ENCODE data around the gene SF3A1.

Gene SF3A1

GRCh38 chr22:30296833-30297232 is 59.9 kb downstream of the SF3A1 start:
- Histone ChIP-seq H3K4me3 (ENCODE audit: low read depth, low read length) (no peak overlapping the region), H3K79me2 (peaks cover 2% of the 10 kb centered on the region), H2AFZ (no peak overlapping the region), H3K9ac (no peak overlapping the region), H3K36me3 (ENCODE audit: control insufficient read depth, insufficient read depth, low read length) (no peaks in the 10 kb centered on the region), H3K9me3 (ENCODE audit: control insufficient read depth, low read length) (no peaks in the 10 kb centered on the region), H3K4me1 (peaks cover 12% of the 10 kb centered on the region), H3K4me2 (ENCODE audit: low read length) (no peak overlapping the region), H3K27me3 (ENCODE audit: control insufficient read depth, insufficient read depth, low read length) (no peaks in the 10 kb centered on the region), H3K27ac (no peak overlapping the region)
- no peak for TF ChIP-seq CTCF (IDR thresholded peaks at IDR 0.05)

- peaks cover under 1% of the 10 kb centered on the region for H3K79me2 ChIP-seq
- peaks cover 14% of the 10 kb centered on the region for H3K4me1 ChIP-seq
- H2AFZ ChIP-seq = no peak overlapping the region
- no peak overlapping the region for H3K9ac ChIP-seq
- H3K4me3 ChIP-seq (ENCODE audit: low read depth, low read length) = no peak overlapping the region
- H3K36me3 ChIP-seq (ENCODE audit: control insufficient read depth, insufficient read depth, low read length) = no peaks in the 10 kb centered on the region
- no peak overlapping the region for H3K4me2 ChIP-seq (ENCODE audit: low read length)
- no peak overlapping the region for H3K27ac ChIP-seq
- no peaks in the 10 kb centered on the region for H3K27me3 ChIP-seq (ENCODE audit: control insufficient read depth, insufficient read depth, low read length)
- no peak for TF ChIP-seq CTCF (IDR thresholded peaks at IDR 0.05)
- no peaks in the 10 kb centered on the region for H3K9me3 ChIP-seq (ENCODE audit: control insufficient read depth, low read length)
Measured at GRCh38 chr22:30296324-30296723, 60.4 kb downstream of the SF3A1 start.

GRCh38 chr22:30295576-30295975 is 61.1 kb downstream of the SF3A1 start:
- no peak overlapping the region for H3K4me2 ChIP-seq (ENCODE audit: low read length)
- no peaks in the 10 kb centered on the region for H3K27me3 ChIP-seq (ENCODE audit: control insufficient read depth, insufficient read depth, low read length)
- H2AFZ ChIP-seq = no peak overlapping the region
- peaks cover 21% of the 10 kb centered on the region for H3K4me1 ChIP-seq
- H3K79me2 ChIP-seq = no peaks in the 10 kb centered on the region
- H3K27ac ChIP-seq = no peak overlapping the region
- H3K36me3 ChIP-seq (ENCODE audit: control insufficient read depth, insufficient read depth, low read length) = no peaks in the 10 kb centered on the region
- no peak overlapping the region for H3K9ac ChIP-seq
- H3K9me3 ChIP-seq (ENCODE audit: control insufficient read depth, low read length) = no peaks in the 10 kb centered on the region
- TF ChIP-seq CTCF (IDR thresholded peaks at IDR 0.05) = no peak
- no peak overlapping the region for H3K4me3 ChIP-seq (ENCODE audit: low read depth, low read length)

GRCh38 chr22:30294830-30295229 is 61.9 kb downstream of the SF3A1 start:
- Histone ChIP-seq H3K9ac (no peak overlapping the region), H3K9me3 (ENCODE audit: control insufficient read depth, low read length) (no peaks in the 10 kb centered on the region), H3K4me1 (peaks cover 27% of the 10 kb centered on the region), H3K4me3 (ENCODE audit: low read depth, low read length) (no peak overlapping the region), H3K36me3 (ENCODE audit: control insufficient read depth, insufficient read depth, low read length) (no peaks in the 10 kb centered on the region), H3K27ac (no peak overlapping the region), H2AFZ (no peak overlapping the region), H3K27me3 (ENCODE audit: control insufficient read depth, insufficient read depth, low read length) (no peaks in the 10 kb centered on the region), H3K4me2 (ENCODE audit: low read length) (no peak overlapping the region), H3K79me2 (no peaks in the 10 kb centered on the region)
- TF ChIP-seq CTCF (IDR thresholded peaks at IDR 0.05) = no peak

- Histone ChIP-seq H3K4me1 (peaks cover 26% of the 10 kb centered on the region), H3K36me3 (ENCODE audit: control insufficient read depth, insufficient read depth, low read length) (no peaks in the 10 kb centered on the region)
Measured at GRCh38 chr22:30294066-30294465, 62.6 kb downstream of the SF3A1 start.

More at GRCh38 chr22:30294066-30294465, 62.6 kb downstream of the SF3A1 start:
- Histone ChIP-seq H3K9me3 (ENCODE audit: control insufficient read depth, low read length) (no peaks in the 10 kb centered on the region), H3K27me3 (ENCODE audit: control insufficient read depth, insufficient read depth, low read length) (no peaks in the 10 kb centered on the region), H3K9ac (no peak overlapping the region), H3K4me2 (ENCODE audit: low read length) (no peak overlapping the region), H2AFZ (no peak overlapping the region), H3K27ac (no peak overlapping the region), H3K4me3 (ENCODE audit: low read depth, low read length) (no peak overlapping the region), H3K79me2 (no peaks in the 10 kb centered on the region)
- no peak for TF ChIP-seq CTCF (IDR thresholded peaks at IDR 0.05)
